NCI-H1105 (cell line): ENCODE measurements around the gene CCDC171.
"Not testable (repeated sequence)": the region's sequence is repeated elsewhere in the genome, so short reads cannot be mapped to it uniquely, and the experiment has no call there.

Experiments used
- DNase-seq: peaks from one replicate; lab custom pipeline; 2025; lab: John Stamatoyannopoulos, UW

Gene CCDC171

DNA sequence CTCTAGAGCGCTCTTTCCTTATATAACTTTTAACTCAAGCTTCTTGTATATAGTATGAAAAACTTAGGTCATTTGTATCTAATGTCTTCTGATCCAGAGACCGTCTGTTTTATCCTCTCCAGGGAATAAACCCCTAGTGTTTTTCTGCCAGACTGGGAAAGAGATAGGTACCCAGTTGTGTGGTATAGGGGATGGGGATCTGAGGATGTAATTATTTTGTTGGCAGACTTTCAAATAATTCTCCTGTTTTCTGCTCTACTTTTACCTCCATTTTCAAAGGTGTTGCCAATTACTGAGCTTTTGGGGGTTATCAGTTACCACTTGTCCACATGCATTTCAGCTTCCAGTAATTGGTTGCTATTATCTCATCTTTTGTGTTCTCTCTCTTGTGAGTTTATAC is 17.9 kb downstream of the CCDC171 start:
- peak; percentile 100 for DNase-seq

DNA sequence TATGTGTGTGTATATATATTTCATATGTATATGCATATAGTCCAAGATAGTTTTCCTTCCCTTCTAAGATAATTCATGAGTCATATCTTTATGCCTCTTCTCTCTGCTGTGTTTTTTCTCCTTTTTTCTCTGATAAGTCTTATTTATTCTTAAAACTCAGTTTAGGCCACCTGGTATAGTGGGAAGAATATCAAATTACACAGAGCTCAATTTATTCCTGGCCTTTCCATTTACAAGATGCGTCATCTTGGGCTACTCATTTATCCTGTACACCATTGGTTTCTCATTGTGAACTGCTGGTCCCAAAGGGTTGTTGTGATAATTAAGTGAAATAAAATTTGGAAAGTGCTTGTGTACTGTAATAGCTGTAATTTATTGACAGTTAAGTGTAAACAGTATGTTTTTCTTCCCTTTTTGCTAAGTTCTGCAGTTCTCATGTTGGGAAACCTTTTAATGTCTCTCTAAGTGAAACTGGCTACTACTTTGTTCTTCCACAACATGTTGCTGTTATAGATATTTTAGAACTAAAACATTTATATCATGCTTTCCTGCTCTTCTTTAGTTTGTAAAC is 19.4 kb downstream of the CCDC171 start:
- peak; percentile 98 for DNase-seq

DNA sequence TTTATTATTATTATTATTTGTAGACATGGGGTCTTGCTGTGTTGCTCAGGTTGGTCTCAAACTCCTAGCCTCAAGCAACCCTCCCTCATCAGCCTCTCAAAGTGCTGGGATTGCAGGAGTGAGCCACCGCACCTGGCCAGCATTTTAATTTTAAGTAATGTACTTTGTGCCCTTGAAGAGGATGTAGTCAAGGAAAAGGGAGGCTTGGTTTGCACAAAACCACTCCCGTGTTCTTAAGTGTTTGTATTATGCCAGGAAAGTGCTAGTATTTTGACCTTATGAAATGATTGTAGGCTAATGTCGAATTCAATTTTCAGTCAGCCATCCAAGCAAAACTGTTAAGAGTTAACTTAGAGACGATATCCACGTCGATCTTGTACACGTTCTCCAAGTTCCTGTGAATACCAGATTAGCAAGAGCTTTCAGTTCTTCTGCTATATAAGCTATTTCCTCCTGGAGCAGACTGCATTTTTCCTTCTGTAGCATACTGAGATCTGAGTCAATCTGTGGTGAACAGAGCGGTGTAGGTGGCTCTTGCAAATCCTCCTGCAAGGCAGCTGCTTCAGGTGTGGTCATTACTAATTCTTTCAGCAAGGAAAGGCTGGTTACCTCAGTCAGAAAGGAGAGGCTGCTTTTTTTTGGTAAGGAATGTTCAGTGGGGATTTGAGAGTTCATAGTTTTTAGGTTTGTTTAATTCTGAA is 23.7 kb downstream of the CCDC171 start:
- no peak for DNase-seq

DNA sequence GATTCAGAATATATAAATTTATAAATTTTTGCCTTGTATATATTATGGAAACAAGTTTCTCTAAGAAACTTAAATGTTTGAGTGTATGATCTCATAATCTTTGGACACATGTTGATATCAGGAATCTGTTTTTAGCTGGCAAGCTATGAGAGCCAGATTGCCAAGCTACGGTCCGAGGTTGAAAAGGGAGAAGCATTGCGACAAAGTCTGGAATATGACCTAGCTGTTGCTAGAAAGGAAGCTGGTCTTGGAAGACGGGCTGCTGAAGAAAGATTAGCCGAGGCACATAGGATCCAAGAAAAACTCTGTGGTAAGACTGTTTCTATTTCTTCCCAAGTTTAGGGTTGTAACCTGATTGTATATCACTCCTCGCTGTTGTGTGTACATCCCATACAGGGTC is 25.9 kb downstream of the CCDC171 start:
- DNase-seq: no peak

DNA sequence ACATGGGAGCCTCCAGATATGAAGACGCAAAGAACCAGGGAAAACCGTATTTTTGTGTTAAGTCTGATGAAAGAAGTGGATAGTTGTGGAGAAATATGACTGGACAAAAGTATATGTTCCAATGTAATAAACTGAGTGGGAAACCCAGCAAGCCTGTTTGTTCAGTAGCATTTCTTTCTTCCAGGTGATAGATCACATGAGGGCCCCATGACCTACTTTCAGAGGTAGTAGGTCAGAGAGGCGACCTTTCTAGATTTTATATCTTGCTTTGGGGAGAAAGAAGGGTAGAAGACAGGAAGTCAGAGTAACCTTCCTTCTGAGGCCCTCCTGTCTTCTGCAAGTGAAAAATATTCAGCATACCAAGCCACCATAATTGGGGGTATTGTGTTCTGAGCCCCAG is 31.5 kb downstream of the CCDC171 start:
- no peak for DNase-seq

DNA sequence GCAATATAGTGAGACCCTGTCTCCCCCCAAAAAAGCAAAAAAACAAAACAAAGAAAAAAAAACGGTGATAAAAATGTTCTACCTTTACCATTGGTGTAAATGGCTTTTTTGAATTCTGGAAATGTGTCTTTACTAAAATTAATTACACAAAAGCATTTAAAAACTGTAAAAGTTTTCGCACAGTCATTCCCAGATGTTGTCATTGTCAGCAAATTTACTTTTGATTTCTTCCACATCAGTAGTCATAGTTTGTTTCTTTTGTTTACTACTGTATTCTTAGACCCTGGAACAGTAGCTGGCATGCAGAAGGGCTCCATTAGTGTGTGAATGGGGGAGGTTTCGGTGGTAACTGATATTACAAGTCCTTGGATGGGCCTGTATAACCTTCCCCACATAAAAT is 39.5 kb downstream of the CCDC171 start:
- DNase-seq: no peak

DNA sequence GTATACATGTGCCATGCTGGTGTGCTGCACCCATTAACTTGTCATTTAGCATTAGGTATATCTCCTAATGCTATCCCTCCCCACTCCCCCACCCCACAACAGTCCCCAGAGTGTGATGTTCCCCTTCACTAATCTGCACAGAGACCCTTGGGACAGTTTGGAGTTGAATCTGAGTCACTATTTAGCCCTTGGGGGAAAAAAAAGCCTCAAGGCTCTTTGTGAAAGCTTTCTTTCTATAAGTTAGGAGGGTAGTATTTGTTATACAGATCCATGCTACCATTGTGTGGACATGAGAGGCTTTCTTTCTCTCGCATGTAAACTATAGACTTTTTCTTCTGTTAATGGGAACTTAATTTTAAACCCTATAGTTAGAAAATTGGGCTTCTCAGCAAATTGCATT is 40.1 kb downstream of the CCDC171 start:
- DNase-seq: not testable (repeated sequence)

DNA sequence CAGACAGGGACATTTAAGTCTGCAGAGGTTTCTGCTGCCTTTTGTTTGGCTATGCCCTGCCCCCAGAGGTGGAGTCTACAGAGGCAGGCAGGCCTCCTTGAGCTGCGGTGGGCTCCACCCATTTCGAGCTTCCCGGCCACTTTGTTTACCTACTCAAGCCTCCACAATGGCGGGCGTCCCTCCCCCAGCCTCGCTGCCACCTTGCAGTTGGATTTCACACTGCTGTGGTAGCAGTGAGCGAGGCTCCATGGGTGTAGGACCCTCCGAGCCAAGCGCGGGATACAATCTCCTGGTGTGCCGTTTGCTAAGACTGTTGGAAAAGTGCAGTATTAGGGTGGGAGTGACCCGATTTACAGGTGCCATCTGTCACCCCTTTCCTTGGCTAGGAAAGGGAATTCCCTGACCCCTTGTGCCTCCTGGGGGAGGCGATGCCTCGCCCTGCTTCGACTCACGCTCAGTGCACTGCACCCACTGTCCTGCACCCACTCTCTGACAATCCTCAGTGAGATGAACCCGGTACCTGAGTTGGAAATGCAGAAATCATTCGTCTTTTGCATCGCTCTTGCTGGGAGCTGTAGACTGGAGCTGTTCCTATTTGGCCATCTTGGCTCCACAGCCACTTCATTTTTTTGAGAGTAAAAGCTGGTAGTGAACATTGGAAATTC is 48.0 kb downstream of the CCDC171 start:
- not testable (repeated sequence) for DNase-seq

DNA sequence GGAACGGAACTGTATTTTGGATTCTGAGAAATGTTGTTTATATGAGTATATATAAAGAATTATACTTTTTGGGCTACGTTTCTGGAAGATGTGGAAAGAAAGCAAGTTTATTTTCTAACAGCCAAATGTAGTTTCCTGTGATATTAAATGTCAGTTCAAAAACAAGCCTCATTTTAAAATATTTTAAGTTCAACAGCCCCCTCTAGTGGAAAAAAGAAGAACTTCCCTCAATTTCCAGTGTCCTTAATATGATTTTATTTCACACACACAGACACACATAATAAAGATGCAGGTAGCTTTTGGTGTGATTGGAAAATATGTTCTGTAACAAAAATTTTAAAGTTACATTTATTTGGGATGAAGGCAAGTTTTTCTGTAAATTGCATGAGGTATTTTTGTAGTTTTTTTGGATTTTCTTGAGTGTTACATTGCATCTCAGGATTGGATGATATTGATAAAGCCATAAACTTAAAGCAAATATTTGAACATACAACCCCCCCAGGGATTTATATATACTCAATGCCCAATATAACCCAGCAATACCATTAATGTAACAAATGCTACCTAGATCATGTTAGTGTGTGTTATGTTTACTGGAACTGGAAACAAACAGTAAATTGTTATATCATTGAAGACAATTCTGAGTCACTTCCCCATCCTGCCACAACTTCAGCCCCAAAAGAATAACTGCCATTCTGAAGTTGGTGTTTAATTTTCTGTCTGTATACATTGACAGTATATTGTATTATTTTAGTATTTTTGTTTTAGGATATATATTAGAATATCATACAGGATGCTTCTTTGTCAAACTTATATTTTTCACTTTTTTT is 54.0 kb downstream of the CCDC171 start:
- DNase-seq: peak; percentile 79

DNA sequence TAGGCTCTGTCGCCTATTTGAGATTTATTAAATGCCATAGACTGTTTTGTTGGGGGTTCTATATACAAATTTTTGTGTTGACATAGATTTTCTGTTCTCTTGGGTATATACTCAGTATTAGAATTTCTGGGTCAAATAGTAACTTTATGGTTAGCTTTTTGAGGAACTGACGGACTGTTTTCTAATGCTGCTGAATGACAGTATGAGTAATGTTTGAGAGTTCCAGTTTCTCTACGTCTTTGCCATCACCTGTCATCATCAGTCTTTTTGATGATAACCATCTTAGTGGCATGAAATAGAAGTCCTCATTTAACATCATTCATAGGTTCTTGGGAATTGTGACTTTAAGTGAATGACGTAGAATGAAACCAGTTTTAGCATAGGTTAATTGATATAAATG is 60.1 kb downstream of the CCDC171 start:
- no peak for DNase-seq

DNA sequence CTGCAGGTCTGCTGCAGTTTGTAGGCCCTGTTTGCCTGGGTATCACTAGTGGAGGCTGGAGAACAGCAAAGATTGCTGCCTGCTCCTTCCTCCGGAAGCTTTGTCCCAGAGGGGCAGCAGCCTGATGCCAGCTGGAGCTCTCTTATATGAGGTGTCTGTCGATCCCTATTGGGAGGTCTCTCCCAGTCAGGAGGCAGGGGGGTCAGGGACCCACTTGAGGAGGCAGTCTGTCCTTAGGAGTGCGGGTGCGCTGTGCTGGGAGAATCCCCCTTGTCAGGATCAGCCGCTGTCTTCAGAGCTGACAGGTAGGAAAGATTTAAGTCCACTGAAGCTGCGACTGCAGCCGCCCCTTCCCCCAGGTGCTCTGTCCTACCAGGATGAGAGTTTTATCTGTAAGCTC is 64.9 kb downstream of the CCDC171 start:
- DNase-seq: no peak

DNA sequence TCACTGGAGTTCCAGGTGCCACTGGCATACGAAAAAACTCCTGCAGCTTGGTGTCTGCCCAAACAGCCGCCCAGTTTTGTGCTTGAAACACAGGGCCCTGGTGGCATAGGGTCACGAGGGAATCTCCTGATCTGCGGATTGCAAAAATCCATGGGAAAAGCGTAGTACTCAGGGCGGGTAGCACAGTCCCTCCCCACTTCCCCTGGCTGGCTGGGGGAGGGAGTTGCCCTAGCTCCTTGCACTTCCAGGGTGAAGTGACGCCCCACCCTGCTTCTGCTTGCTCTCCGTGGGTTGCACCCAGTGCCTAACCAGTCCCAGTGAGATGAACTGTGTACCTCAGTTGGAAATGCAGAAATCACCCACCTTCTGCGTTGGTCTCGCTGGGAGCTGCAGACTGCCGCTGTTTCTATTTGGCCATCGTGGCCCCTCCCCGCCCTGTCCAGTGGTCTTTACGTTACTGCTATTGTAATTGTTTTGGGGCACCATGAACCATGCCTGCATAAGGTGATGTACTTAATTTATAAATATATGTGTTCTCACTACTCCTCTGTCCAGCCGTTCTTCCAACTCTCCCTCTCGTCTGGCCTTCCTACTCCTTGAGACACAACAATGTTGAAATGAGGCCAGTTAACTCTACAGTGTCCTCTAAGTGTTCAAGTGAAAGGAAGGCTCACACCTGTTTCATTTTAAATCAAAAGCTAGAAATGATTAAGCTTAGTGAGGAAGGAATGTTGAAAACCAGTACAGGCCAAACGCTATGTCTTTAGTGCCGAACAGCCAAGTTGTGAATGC is 65.9 kb downstream of the CCDC171 start:
- no peak for DNase-seq

DNA sequence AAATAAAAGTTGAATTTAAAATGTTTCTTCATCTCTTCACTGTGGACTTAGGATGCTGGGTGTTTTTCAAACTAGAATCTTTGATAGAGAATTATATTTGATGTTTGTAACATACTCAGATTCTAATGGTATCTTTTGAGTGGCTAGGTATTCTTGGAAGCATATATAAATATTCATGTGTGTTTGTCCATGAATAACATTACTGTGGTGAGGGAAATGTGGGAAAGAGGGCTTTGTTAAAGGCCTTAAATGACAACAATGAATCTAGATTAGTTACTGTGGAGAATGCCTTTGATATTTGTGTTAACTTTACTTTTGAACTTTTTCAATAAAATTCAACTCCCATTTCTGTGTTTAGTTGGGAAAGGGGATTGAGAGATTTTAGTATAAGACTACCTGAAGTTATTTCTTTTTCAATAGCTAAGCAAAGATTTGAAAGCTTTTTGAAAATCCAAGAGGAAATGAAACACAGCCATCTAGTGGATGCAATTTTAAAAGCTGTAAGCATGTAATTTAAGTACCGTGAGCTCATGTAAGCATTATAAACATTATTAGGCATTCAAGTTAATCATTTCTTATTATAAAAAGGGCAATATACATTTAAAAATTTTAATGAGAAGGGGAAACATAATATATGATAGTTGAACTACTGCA is 69.6 kb downstream of the CCDC171 start:
- peak; percentile 35 for DNase-seq

DNA sequence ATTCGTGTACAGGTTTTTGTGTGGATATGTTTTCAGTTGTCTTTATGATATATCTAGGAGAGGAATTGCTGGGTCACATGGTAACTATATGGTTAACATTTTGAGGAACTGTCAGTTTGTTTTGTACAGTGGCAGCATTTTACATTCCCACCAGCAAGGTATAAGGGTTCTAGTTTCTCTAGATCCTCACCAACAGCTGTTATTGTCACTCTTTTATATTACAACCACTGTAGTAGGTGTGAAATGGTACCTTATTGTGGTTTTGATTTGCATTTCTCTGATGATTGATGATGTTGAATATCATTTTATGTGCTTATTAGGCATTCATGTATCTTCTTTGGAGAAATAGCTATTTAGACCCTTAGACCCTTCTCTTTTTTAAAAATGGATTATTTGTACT is 82.9 kb downstream of the CCDC171 start:
- no peak for DNase-seq

DNA sequence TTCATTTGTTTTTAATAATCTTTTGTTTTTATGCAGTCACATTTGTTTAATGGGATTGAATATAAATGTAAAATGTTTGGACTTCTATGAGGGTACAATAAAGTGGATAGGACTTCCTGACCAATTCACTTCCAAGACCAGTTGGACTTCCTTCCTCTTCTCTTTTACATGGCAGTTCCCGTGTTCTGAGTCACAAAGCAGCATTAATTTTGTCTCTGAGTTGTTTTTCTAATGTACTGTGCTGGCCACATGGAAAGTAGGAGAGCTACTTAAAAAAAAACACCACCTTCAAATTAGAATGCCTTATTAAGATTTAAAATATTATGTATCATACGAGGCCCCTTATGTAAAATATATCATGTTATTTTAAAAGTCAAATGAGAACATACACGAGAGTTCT is 87.3 kb downstream of the CCDC171 start:
- DNase-seq: no peak

DNA sequence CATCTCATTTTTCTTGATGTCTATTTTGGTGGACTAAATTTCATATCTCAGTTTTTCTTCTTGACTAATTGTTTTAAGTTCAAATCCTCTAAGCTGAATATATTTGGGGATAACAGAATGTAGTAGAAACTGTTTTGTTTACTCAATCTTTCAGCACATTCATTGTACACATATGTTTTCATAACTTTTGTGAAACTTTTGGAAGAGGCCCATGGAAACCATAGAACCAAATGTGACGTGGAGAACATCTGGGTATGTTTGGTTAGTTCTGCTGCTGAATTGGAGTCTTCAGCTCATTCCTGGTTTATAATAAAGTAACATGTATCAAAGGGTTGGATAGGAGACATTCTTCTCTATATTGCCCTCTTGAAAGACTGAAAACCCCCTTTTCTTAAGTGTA is 88.4 kb downstream of the CCDC171 start:
- no peak for DNase-seq

DNA sequence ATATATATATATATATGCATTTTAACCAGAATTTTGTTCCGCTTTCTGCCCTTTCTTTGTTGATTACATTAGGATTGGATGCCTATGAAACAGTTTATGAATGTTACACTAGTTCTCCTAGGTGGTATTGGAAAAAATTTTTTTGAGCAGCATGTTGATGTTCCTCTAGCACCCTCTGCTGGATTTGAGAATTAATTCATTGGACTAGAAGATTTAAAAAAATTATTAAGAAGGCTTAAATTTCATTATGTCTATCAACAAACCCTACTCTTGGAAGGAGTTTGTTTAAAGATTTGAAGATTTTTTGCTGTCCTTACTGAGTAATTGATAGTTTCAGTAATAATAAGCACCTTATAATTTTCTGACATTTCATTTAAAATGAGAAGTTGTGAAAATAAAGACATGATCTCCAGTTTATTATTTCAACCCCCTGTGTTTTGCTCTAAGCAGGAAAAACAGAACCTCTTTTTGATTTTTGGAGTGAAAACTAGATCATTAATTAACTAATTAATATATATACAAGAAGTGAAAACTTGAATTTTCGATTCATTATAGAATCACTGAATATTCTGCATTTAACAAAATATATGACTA is 89.6 kb downstream of the CCDC171 start:
- peak; percentile 81 for DNase-seq

DNA sequence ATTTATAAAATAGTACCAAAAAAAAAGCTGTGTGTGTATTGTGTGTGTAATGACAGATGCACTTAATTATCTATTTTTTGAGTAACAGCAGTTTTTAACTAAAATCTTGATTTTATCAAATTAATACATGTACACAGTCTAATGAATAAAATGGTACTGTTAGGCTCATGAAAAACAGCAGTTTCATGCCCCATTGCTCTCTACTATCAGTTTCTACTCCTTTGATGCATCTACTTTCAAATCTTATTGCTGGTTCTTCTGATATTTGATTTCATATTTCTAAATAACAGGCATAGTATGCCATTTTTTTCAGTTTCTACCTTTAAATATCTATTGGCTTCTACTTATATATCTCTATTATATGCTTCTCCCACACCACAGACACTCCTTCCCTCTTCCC is 117.4 kb downstream of the CCDC171 start:
- DNase-seq: no peak

DNA sequence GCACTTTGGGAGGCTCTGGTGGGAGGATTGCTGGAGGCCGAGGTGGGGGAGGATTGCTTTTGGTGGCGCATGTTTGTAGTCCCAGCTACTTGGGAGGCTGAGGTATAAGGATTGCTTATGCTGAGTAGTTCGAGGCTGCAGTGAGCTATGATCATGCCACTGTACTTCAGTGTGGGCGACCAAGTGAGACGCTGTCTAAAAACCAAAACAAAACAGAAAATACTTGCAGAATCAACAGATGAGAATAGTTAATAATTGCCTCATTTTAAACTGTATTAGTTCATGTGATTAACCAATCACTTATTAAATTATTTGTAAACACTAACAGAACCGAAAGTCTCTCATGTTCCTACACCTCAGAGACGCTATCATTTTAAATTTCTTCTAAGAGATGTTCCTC is 118.1 kb downstream of the CCDC171 start:
- DNase-seq: no peak

DNA sequence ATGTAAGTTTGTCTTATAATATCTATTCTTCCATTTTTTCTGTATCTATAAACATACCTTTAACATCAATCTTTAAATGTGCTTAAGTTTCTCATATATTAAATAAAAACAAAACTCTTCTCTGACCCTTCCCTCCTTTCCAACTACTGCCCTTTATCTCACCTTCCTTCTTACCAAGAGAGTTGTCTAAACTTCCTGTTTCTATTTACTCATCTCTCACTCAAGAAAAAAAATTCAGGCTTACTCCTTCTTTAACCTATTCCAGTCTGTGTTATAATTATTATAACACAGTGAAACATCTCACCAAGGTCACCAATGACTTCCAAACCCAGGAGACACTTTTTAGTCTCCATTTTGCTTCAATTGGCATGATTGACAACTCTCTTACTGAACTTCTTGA is 140.9 kb downstream of the CCDC171 start:
- no peak for DNase-seq

DNA sequence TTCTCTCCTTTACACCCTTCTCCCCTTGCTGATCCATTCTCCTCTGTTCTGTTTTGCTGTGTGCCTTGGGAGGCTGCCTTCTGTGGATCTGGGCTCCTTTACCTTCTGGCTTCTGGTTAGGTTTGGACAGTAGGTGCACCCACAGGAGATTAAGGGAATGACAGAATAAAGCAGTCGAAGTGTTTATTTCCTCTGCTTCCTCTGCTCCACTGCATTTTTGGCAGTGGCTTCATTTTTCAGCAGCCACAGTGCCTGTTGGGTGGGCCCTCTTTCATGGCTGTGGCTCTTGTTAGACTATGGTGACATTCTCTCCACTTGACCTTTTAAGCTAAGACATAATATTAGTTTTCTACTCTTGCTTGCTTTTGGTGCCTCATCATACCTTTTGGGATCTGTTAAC is 144.1 kb downstream of the CCDC171 start:
- DNase-seq: no peak
